Mesendoderm (in vitro differentiated cells): ENCODE results near the gene OR13C4.

ENCODE experiments used
- DNase-seq: peaks from one replicate; pipeline ENCODE4 v3.0.0; 2013
- H2AK5ac ChIP-seq: 2 replicates; pipeline ENCODE4 v1.6.1; 2013; ENCODE audit warnings: low read length, inconsistent platforms
- H2BK120ac ChIP-seq: 2 replicates; pipeline ENCODE4 v1.6.1; 2013; ENCODE audit warnings: low read depth, mild to moderate bottlenecking, low read length, moderate library complexity, mixed read lengths
- H2BK15ac ChIP-seq: replicated peaks from 2 replicates; pipeline ENCODE4 v1.6.1; 2013; ENCODE audit warnings: low read depth, mild to moderate bottlenecking, moderate library complexity
- H2BK5ac ChIP-seq: 2 replicates; pipeline ENCODE4 v1.6.1; 2013; ENCODE audit warnings: low read length, inconsistent platforms
- H3K18ac ChIP-seq: 2 replicates; pipeline ENCODE4 v1.6.1; 2013; ENCODE audit warnings: mild to moderate bottlenecking, low read length, mixed read lengths
- H3K23ac ChIP-seq: one replicate; pipeline ENCODE4 v1.6.1; 2013; ENCODE audit warnings: low read length
- H3K27ac ChIP-seq: 2 replicates; pipeline ENCODE4 v1.5.1; 2013; ENCODE audit warnings: low read depth, mild to moderate bottlenecking, inconsistent platforms, low read length, moderate library complexity
- H3K27me3 ChIP-seq: 2 replicates; pipeline ENCODE4 v1.6.1; 2013; ENCODE audit warnings: low read length, control low read depth, mild to moderate bottlenecking, inconsistent platforms; ENCODE audit not compliant: insufficient read depth, poor library complexity
- H3K36me3 ChIP-seq: 2 replicates; pipeline ENCODE4 v1.6.1; 2013; ENCODE audit warnings: low read length, inconsistent platforms; ENCODE audit not compliant: control insufficient read depth, insufficient read depth
- H3K4ac ChIP-seq: one replicate; pipeline ENCODE4 v1.6.1; 2013; ENCODE audit warnings: low read depth, mild to moderate bottlenecking, low read length, moderate library complexity
- H3K4me1 ChIP-seq: 2 replicates; pipeline ENCODE4 v1.6.1; 2013; ENCODE audit warnings: low read depth, low read length, inconsistent platforms; ENCODE audit not compliant: control insufficient read depth
- H3K4me2 ChIP-seq: 2 replicates; pipeline ENCODE4 v1.6.1; 2013; ENCODE audit warnings: low read length
- H3K4me3 ChIP-seq: 2 replicates; pipeline ENCODE4 v1.5.1; 2013; ENCODE audit warnings: mild to moderate bottlenecking, low read length
- H3K56ac ChIP-seq: one replicate; pipeline ENCODE4 v1.6.1; 2013; ENCODE audit warnings: low read length
- H3K79me1 ChIP-seq: 2 replicates; pipeline ENCODE4 v1.6.1; 2013; ENCODE audit warnings: low read length, inconsistent platforms
- H3K79me2 ChIP-seq: 2 replicates; pipeline ENCODE4 v1.6.1; 2013; ENCODE audit warnings: mild to moderate bottlenecking, low read length; ENCODE audit not compliant: control insufficient read depth, insufficient read depth
- H3K9ac ChIP-seq: 2 replicates; pipeline ENCODE4 v1.6.1; 2013; ENCODE audit warnings: low read length, inconsistent platforms
- H4K5ac ChIP-seq: one replicate; pipeline ENCODE4 v1.6.1; 2013; ENCODE audit warnings: low read length
- H4K8ac ChIP-seq: one replicate; pipeline ENCODE4 v1.6.1; 2013; ENCODE audit warnings: low read depth, mild to moderate bottlenecking, control low read depth, low read length, moderate library complexity
- WGBS: extraction: QIAGEN DNeasy Blood & Tissue Kit; methylation state at CpG from one replicate; pipeline ENCODE4 v1.1.7; 2013; ENCODE audit warnings: low lambda C conversion rate, missing lambda C conversion rate; ENCODE audit not compliant: insufficient coverage; ENCODE audit errors: extremely low coverage; 5-methylcytosine and 5-hydroxymethylcytosine counted together

Gene OR13C4

DNA sequence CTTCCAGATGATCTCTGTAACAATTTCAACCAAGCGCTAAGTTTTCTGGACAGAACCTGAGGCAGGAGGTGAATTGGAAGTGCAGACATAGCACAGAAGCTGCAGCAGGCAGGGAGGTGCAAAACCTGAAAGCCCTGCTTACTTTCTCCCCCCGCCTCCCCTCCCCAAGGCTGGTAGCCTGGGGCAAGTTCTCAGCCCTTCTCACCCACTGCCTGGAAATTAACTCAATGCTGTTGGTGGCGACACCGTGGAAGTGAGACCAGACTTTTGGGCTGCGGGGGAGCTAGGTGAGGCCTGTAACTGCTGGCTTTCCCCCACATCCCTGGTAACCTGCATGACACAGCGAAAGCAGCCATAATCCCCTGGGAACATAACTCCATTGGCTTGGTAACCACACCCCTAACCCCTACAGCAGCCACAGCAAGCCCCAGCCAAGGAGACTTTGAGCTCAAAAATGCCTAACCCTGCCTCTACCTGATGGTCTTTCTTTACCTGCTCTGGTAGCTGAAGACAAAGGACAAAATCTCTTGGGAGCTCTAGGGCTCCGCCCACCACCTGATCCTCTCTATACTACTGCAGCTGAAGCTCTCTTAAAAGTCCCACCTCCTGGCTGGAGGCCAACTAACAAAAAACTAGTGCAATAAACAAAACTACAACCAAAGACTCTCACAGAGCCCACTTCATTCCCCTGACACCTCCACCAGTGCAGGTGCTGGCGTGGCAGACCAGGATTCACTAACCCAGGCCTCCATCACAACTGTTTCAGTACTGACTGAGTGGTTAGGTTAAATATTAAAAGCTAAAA lies 30.0 kb upstream of the OR13C4 start:
- no peaks in the 10 kb centered on the region for H3K4me1 ChIP-seq
- DNase-seq = peak; percentile 23

DNA sequence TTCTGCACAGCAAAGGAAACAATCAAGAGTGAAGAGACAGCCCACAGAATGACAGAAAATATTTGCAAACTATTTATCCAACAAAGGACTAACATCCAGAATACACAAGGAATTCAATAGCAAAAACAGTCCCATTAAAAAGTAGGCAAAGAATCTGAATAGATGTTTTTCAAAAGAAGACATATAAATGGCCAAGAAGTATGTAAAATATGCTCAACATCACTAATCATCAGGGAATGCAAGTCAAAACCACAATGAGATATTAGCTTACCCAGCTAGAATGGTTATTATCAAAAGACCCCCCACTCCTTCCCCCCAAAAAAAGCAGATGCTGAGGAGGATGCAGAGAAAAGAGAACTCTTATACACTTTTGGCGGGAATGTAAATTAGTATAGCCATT lies 28.5 kb upstream of the OR13C4 start:
- Histone ChIP-seq H3K27ac (no peak overlapping the region), H3K4ac (no peak overlapping the region), H3K4me1 (no peaks in the 10 kb centered on the region), H3K18ac (no peak overlapping the region), H3K27me3 (no peaks in the 10 kb centered on the region), H3K79me1 (no peaks in the 10 kb centered on the region), H3K4me2 (no peak overlapping the region), H3K23ac (no peak overlapping the region), H3K79me2 (no peaks in the 10 kb centered on the region), H3K36me3 (no peaks in the 10 kb centered on the region), H3K4me3 (no peak overlapping the region), H3K56ac (no peak overlapping the region), H2BK5ac (no peak overlapping the region), H2AK5ac (no peak overlapping the region), H4K5ac (no peak overlapping the region), H3K9ac (no peak overlapping the region), H2BK15ac (no peak overlapping the region), H4K8ac (no peak overlapping the region), H2BK120ac (no peak overlapping the region)
- WGBS = no CpG with 5 or more reads among the region's 1 CpG
- no peak for DNase-seq

More for the DNA sequence above, 30.0 kb upstream of the OR13C4 start:
- H2AK5ac ChIP-seq = no peak overlapping the region
- WGBS = no CpG with 5 or more reads among the region's 8 CpGs
- H3K27ac ChIP-seq = no peak overlapping the region
- no peak overlapping the region for H2BK5ac ChIP-seq
- no peaks in the 10 kb centered on the region for H3K36me3 ChIP-seq
- no peak overlapping the region for H3K4me3 ChIP-seq
- no peak overlapping the region for H3K56ac ChIP-seq
- H3K4me2 ChIP-seq = no peak overlapping the region
- H3K18ac ChIP-seq = no peak overlapping the region
- no peak overlapping the region for H3K23ac ChIP-seq
- no peak overlapping the region for H2BK15ac ChIP-seq
- no peak overlapping the region for H3K4ac ChIP-seq
- no peaks in the 10 kb centered on the region for H3K79me1 ChIP-seq
- H4K8ac ChIP-seq = no peak overlapping the region
- no peak overlapping the region for H4K5ac ChIP-seq
- no peak overlapping the region for H2BK120ac ChIP-seq
- no peaks in the 10 kb centered on the region for H3K79me2 ChIP-seq
- no peak overlapping the region for H3K9ac ChIP-seq
- no peaks in the 10 kb centered on the region for H3K27me3 ChIP-seq

DNA sequence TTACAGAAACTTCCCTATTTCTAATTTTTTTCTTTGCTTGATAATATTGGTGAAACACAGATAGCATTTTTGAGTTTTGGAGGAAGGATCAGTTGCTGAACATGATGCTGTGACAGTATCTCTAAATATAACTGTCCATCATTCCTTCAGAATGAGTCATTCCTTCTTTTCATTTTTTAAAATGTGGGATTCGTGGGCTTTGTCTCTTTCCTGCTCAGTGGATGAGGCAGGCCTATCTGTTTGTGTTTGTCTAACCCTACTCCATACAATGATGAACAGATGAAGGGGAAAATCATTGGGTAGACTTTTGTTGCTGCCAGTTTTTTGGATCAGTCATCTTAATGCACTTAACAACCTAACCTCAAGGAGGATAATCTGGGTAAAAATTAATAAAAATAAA lies 26.3 kb upstream of the OR13C4 start:
- Histone ChIP-seq H3K23ac (no peak overlapping the region), H2AK5ac (no peak overlapping the region), H3K4me2 (no peak overlapping the region), H3K4me1 (no peaks in the 10 kb centered on the region), H3K27ac (no peak overlapping the region), H3K18ac (no peak overlapping the region), H3K56ac (no peak overlapping the region), H3K79me2 (no peaks in the 10 kb centered on the region), H3K79me1 (no peaks in the 10 kb centered on the region), H2BK15ac (no peak overlapping the region), H2BK5ac (no peak overlapping the region), H3K4ac (no peak overlapping the region), H4K8ac (no peak overlapping the region), H3K9ac (no peak overlapping the region), H4K5ac (no peak overlapping the region), H3K4me3 (no peak overlapping the region), H3K36me3 (no peaks in the 10 kb centered on the region), H2BK120ac (no peak overlapping the region), H3K27me3 (no peaks in the 10 kb centered on the region)
- no CpG with 5 or more reads among the region's 1 CpG for WGBS
- DNase-seq = no peak

DNA sequence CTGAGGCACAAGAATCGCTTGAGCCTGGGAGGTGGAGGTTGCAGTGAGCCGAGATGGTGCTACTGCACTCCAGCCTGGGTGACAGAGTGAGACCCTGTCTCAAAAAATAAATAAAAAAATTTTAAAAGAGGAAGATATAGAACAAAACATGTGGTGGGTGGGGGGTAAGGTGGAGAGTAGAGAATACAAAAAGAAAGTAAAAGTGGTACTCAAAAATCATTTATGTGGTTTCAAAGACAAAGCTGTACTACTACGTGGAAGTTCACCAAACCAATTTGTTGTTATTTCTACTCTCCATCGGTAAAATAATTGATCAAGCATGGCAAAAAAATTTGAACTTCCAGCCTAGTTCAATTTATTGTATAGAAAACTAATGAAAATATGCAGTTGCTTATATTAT lies 17.6 kb upstream of the OR13C4 start:
- Histone ChIP-seq H3K79me2 (no peaks in the 10 kb centered on the region), H2BK15ac (no peak overlapping the region), H4K5ac (no peak overlapping the region), H3K4me1 (no peaks in the 10 kb centered on the region), H3K79me1 (no peaks in the 10 kb centered on the region), H3K4me3 (no peak overlapping the region), H3K9ac (no peak overlapping the region), H2BK5ac (no peak overlapping the region), H3K27ac (no peak overlapping the region), H2AK5ac (no peak overlapping the region), H3K36me3 (no peaks in the 10 kb centered on the region), H3K23ac (no peak overlapping the region), H2BK120ac (no peak overlapping the region), H3K4ac (no peak overlapping the region), H3K4me2 (no peak overlapping the region), H4K8ac (no peak overlapping the region), H3K56ac (no peak overlapping the region), H3K27me3 (no peaks in the 10 kb centered on the region), H3K18ac (no peak overlapping the region)
- WGBS = no CpG with 5 or more reads among the region's 4 CpGs
- no peak for DNase-seq

DNA sequence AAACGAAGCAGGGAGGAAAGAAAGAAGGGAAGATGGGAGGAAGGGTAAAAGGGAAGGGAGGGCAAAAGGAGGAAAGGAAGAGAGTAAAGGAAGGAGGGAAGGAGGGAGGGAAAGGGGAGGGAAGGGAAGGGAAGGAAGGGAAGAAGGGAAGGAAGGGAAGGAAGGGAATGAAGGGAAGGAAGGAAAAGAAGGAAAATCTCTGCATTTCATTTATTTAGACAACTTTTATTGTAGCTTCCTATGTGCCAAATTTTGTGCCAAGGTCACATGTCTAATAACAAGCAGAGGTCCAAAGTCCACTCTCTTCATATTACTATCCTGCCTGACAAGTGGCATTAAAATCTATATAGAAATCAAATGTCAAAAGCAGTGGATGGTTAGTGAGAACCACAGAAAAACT lies 12.3 kb upstream of the OR13C4 start:
- Histone ChIP-seq H2BK15ac (no peak overlapping the region), H3K27me3 (no peaks in the 10 kb centered on the region), H2AK5ac (no peak overlapping the region), H2BK5ac (no peak overlapping the region), H3K23ac (no peak overlapping the region), H2BK120ac (no peak overlapping the region), H3K79me1 (no peaks in the 10 kb centered on the region), H3K79me2 (no peaks in the 10 kb centered on the region), H4K5ac (no peak overlapping the region), H3K4me1 (no peaks in the 10 kb centered on the region), H3K56ac (no peak overlapping the region), H3K4me3 (no peak overlapping the region), H3K18ac (no peak overlapping the region), H3K27ac (no peak overlapping the region), H3K4ac (no peak overlapping the region), H3K36me3 (no peaks in the 10 kb centered on the region), H4K8ac (no peak overlapping the region), H3K4me2 (no peak overlapping the region), H3K9ac (no peak overlapping the region)
- DNase-seq = no peak
- no CpG with 5 or more reads among the region's 1 CpG for WGBS

DNA sequence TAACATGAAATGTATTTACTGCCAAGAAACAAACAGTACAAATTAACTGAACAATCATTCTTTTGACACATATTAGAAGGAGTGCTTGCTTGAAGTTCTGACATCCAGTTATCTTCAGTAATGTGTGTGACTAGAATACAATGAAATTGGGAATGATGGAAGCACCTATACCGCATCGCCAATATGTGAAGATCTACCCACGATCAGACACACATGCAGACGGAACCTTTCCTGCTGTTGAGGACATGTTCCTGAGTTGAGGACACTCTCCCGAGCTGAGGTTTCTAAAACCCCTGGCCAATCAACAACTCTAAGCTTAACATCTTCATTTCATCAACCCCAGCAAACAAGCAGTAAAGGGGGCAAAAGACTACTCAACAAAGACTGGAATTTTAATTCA lies 9.7 kb upstream of the OR13C4 start, which contains the start of gene OR13C3:
Gene OR13C3, minus strand, starts transcription at position 101 of the 400 bp plus-strand sequence. CDS start 133 bp downstream, outside the sequence.
- H3K9ac ChIP-seq = no peak within 1 kb of the TSS
- no peak within 1 kb of the TSS for H3K56ac ChIP-seq
- no peaks in the 10 kb centered on the region for H3K79me1 ChIP-seq
- no peak within 1 kb of the TSS for H2BK15ac ChIP-seq
- no peak within 1 kb of the TSS for H4K8ac ChIP-seq
- no CpG with 5 or more reads among the region's 5 CpGs for WGBS
- no peak within 1 kb of the TSS for H4K5ac ChIP-seq
- no peak within 1 kb of the TSS for H2AK5ac ChIP-seq
- H3K4me1 ChIP-seq = no peaks in the 10 kb centered on the region
- no peaks in the 10 kb centered on the region for H3K36me3 ChIP-seq
- H3K79me2 ChIP-seq = no peaks in the 10 kb centered on the region
- H3K27ac ChIP-seq = no peak within 1 kb of the TSS
- H2BK120ac ChIP-seq = no peak within 1 kb of the TSS
- no peak within 1 kb of the TSS for H3K4me2 ChIP-seq
- no peak for DNase-seq
- H2BK5ac ChIP-seq = no peak within 1 kb of the TSS
- no peaks in the 10 kb centered on the region for H3K27me3 ChIP-seq
- no peak within 1 kb of the TSS for H3K23ac ChIP-seq
- H3K4ac ChIP-seq = no peak within 1 kb of the TSS
- no peak within 1 kb of the TSS for H3K4me3 ChIP-seq
- H3K18ac ChIP-seq = no peak within 1 kb of the TSS
